Measurements from ENCODE around the gene ZBTB45.

DNA sequence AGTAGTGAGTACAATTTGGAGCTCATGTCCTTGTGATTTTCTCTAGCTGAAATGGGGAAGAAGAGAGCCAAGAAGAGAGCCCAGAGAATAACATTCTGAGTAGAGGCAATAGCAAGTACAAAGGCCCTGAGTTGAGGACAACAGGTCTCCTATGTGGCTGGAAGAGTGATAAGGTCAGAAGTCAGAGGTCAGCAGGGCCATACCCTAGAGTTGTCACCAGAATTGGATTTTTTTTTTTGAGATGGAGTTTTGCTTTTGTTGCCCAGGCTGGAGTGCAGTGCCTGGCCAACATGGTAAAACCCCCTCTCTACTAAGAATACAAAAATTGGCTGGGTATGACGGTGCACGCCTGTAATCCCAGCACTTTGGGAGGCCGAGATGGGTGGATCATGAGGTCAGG lies 16.2 kb upstream of the ZBTB45 start:
- TF ChIP-seq, protein P1, sequence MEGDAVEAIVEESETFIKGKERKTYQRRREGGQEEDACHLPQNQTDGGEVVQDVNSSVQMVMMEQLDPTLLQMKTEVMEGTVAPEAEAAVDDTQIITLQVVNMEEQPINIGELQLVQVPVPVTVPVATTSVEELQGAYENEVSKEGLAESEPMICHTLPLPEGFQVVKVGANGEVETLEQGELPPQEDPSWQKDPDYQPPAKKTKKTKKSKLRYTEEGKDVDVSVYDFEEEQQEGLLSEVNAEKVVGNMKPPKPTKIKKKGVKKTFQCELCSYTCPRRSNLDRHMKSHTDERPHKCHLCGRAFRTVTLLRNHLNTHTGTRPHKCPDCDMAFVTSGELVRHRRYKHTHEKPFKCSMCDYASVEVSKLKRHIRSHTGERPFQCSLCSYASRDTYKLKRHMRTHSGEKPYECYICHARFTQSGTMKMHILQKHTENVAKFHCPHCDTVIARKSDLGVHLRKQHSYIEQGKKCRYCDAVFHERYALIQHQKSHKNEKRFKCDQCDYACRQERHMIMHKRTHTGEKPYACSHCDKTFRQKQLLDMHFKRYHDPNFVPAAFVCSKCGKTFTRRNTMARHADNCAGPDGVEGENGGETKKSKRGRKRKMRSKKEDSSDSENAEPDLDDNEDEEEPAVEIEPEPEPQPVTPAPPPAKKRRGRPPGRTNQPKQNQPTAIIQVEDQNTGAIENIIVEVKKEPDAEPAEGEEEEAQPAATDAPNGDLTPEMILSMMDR (IDR thresholded peaks at IDR 0.05), result no peak
- TF ChIP-seq POLR2A (IDR thresholded peaks at IDR 0.05), result no peak
